NK-92 (cell line): ENCODE results near the gene ACAP1.
"Not testable (repeated sequence)": the region's sequence is repeated elsewhere in the genome, so short reads cannot be mapped to it uniquely, and the experiment has no call there.

Source experiments
- DNase-seq: peaks from one replicate; lab custom pipeline; 2025; ENCODE audit not compliant: unreplicated experiment; lab: John Stamatoyannopoulos, UW

ACAP1 gene

GRCh38 chr17:7328840-7329373, 7.4 kb upstream of the ACAP1 start, which contains the start of gene NEURL4:
Gene NEURL4, minus strand, starts transcription at chr17:7329335. Its CDS starts 23 bp downstream, at chr17:7329312.
- no peak for DNase-seq

DNA sequence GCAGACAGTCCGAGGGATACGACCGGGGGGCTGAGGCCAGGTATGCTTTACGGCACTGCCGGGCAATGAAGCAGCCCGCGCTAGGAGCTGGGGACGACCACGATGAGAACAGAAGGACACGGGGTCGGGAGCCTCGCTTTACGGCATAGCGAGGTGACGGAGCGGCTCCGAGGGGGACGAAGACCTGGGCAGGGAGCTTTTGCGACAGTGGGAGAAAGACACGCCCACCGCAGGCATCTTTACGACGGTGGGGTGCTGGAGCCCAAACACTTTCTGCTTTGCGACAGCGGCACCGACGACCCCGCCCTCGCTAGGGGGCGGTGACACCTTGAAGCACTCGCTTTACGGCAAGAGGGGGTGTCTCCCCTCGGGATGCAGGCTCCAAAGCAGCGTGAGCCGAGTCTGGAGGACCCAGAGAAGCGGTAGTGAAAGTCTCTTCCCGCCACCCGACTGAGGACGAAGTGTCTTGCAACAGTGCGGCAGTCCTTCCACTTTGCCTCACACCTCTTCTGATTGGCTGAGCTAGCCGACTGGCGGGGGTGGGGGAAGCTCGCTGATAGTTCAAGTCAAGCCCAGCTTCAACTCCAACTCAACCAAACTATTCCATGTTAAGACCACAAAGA, 6.8 kb upstream of the ACAP1 start:
- peak; percentile 77 for DNase-seq

GRCh38 chr17:7329997-7330637, 6.2 kb upstream of the ACAP1 start:
- no peak for DNase-seq

- DNase-seq = no peak
These were observed 5.7 kb upstream of the ACAP1 start for GRCh38 chr17:7330638-7331015.

GRCh38 chr17:7332111-7332510, 4.2 kb upstream of the ACAP1 start:
- no peak for DNase-seq

GRCh38 chr17:7332600-7333069, 3.7 kb upstream of the ACAP1 start:
- not testable (repeated sequence) for DNase-seq

DNA sequence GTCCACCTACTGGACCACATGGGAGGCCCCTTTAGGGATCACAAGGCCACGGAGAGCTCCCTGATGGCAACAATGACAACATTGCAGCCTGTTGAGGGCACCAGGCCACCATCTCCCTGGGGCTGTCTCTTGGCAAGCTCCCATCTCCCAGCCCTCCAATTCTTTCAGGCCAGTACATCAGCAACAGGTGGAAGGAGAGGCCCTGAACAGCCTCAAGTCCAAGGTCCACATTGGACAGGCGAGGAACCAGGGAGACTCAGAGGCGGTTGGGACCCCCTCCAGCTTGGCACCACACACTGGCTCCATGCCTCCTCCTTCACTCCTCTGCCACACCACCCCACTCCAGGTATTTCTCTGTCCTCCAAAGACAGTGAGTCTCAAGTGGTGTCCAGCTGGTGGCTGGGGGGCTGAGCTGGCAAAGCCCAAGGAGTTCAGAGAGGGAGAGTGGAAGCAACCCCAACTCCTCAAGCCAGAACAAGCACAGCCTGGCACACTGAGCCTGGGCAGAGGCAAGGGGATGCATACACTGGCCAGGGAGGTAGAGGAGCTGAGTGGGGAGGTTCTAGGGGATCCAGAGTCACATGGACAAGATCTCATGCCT, 1.3 kb upstream of the ACAP1 start:
- DNase-seq = no peak

DNA sequence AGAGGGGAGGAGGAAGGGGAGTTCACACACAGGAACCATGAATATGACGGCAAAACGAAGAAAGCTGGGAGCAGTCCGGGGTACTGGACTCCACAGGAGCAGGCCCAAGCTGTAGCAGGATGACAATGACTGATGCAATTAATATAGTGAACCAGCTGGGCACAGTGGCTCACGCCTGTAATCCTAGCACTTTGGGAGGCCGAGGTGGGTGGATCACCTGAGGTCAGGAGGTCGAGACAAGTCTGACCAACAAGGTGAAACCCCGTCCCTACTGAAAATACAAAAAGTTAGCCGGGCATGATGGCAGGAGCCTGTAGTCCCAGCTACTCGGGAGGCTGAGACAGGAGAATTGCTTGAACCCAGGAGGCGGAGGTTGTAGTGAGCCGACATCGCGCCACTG, 564 bp upstream of the ACAP1 start:
- not testable (repeated sequence) for DNase-seq

- DNase-seq = not testable (repeated sequence)
These were observed 1.3 kb downstream of the ACAP1 start for GRCh38 chr17:7337600-7337999.

DNA sequence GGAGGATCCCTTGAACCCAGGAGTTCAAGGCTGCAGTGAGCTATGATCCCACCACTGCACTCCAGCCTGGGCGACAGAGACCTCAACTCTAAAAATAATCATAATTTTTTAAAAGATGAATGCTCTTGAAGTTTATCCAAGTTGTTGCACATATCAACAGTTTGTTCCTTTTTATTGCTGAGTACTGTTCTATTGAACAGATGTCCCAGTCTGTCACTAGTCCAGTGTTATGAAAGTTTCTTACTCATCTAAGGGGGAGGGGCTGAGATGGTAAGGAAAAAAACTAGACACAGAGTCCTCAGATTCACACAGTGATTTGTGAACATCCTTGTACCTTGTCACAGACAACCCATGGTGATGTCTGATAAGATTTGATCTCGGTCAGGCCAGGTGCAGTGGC, 3.9 kb downstream of the ACAP1 start:
- DNase-seq = no peak

GRCh38 chr17:7341842-7342241, 5.5 kb downstream of the ACAP1 start:
- DNase-seq = no peak

- DNase-seq = no peak
These were observed 6.9 kb downstream of the ACAP1 start for GRCh38 chr17:7343250-7343649.

GRCh38 chr17:7346761-7347614, 10.7 kb downstream of the ACAP1 start:
- no peak for DNase-seq

GRCh38 chr17:7347630-7348477, 11.5 kb downstream of the ACAP1 start:
- DNase-seq = no peak

- no peak for DNase-seq
These were observed 12.3 kb downstream of the ACAP1 start for GRCh38 chr17:7348478-7349242.

GRCh38 chr17:7351665-7352502, 15.6 kb downstream of the ACAP1 start, which contains the start of gene KCTD11:
Gene KCTD11, plus strand, starts transcription at chr17:7352162.
- DNase-seq = no peak

- DNase-seq = no peak
These were observed 16.2 kb downstream of the ACAP1 start for GRCh38 chr17:7352503-7352889.

- no peak for DNase-seq
These were observed 16.7 kb downstream of the ACAP1 start for GRCh38 chr17:7352910-7353635.
